GM12878 (cell line): Measurements from ENCODE around the gene KIRREL1. TPM values are rescaled to one million over a fixed set of nuclear protein-coding genes. Genes with fewer than 3 reads are reported as not detected.

Experiments
- ATAC-seq: fragments of 200-7000 bp; cut with Tn5 transposase; 3 replicates; pipeline ENCODE4 v1.9.1; 2020; ENCODE audit warnings: mild to moderate bottlenecking, moderate library complexity
- BruUV-seq: library from RNA; stranded (reverse); fragments of 400-500 nt; replicated peaks from 2 replicates; lab custom pipeline; 2021; lab: Mats Ljungman, UMichigan
- CTCF ChIA-PET: fragments of 300-600 bp; sonication (Branson Sonifier 250); formaldehyde crosslinking; extraction: SDS; loops from one replicate; lab custom pipeline; 2021; ENCODE audit warnings: inconsistent platforms; lab: Yijun Ruan, JAX
- POLR2A ChIA-PET: fragments of 350-600 bp; formaldehyde crosslinking; extraction: SDS; loops from one replicate; lab custom pipeline; 2021; ENCODE audit warnings: inconsistent platforms; lab: Charles Lee
- RAD21 ChIA-PET: fragments of 300-600 bp; sonication (Branson Sonifier 250); formaldehyde crosslinking; loops from one replicate; lab custom pipeline; 2023; ENCODE audit warnings: antibody characterized with exemption; ENCODE audit not compliant: unreplicated experiment; lab: Charles Lee
- SMC1A ChIA-PET: fragments of 300-600 bp; sonication (Branson Sonifier 250); formaldehyde crosslinking; loops from one replicate; lab custom pipeline; 2023; ENCODE audit not compliant: unreplicated experiment, uncharacterized antibody; lab: Charles Lee
- DNase-seq: peaks from one replicate; pipeline ENCODE4 v3.0.0-alpha.2; 2011; ENCODE audit warnings: low read depth, low spot score
- FAIRE-seq: peaks from 3 replicates; lab custom pipeline; 2011; peaks lifted over from hg19 to GRCh38; lab: Jason Lieb, UNC
- H2AFZ ChIP-seq: 2 replicates; pipeline ENCODE4 v1.6.0; 2011; ENCODE audit warnings: low read depth, low read length, control low read depth; ENCODE audit not compliant: control insufficient read depth
- H3K27ac ChIP-seq: 2 replicates; pipeline ENCODE4 v1.5.1; 2011; ENCODE audit warnings: control low read depth; ENCODE audit not compliant: control insufficient read depth, insufficient read depth
- H3K27me3 ChIP-seq, 2 experiments: replicated peaks in 1 of 2; 2 replicates each; pipeline versions ENCODE4 v1.6.0 to v1.6.1; 2011; ENCODE audit warnings: low read length in 1 of 2; ENCODE audit not compliant: control insufficient read depth in 2 of 2, insufficient read depth in 2 of 2
- H3K36me3 ChIP-seq, 2 experiments: 2 replicates each; pipeline ENCODE4 v1.5.1; 2011; ENCODE audit warnings: low read length in 1 of 2; ENCODE audit not compliant: control insufficient read depth in 2 of 2, insufficient read depth in 2 of 2
- H3K4me1 ChIP-seq: 2 replicates; pipeline ENCODE4 v1.6.1; 2011; ENCODE audit warnings: mild to moderate bottlenecking, low read length, moderate library complexity, mixed read lengths; ENCODE audit not compliant: control insufficient read depth, insufficient read depth
- H3K4me2 ChIP-seq: 2 replicates; pipeline ENCODE4 v1.6.0; 2011; ENCODE audit warnings: control low read depth; ENCODE audit not compliant: control insufficient read depth, insufficient read depth
- H3K4me3 ChIP-seq: fragments of 200-600 bp; sonication (generic); 2 replicates; pipeline ENCODE4 v1.5.1; 2016
- H3K79me2 ChIP-seq: 2 replicates; pipeline ENCODE4 v1.6.0; 2011; ENCODE audit warnings: low read length; ENCODE audit not compliant: control insufficient read depth, insufficient read depth
- H3K9ac ChIP-seq: 2 replicates; pipeline ENCODE4 v1.8.0; 2011; ENCODE audit warnings: low read length, control low read depth, mixed read lengths; ENCODE audit not compliant: control insufficient read depth, insufficient read depth
- H3K9me3 ChIP-seq: replicated peaks from 3 replicates; pipeline ENCODE4 v1.5.1; 2011; ENCODE audit warnings: mild to moderate bottlenecking, low read length; ENCODE audit not compliant: control insufficient read depth, insufficient read depth
- H4K20me1 ChIP-seq: 2 replicates; pipeline ENCODE4 v1.6.0; 2011; ENCODE audit not compliant: control insufficient read depth, insufficient read depth
- FOXM1 ChIP-seq: IDR thresholded peaks from 2 replicates; pipeline ENCODE4 v1.6.1; 2012; ENCODE audit warnings: low read depth, mild to moderate bottlenecking, inconsistent platforms, low read length, moderate library complexity
- IRF5 ChIP-seq: fragments of 450-650 bp; IDR thresholded peaks from 2 replicates; pipeline ENCODE4 v1.6.1; 2017; ENCODE audit warnings: borderline replicate concordance
- WGBS: methylation state at CpG from one replicate; pipeline ENCODE4 v1.1.6; 2016; ENCODE audit warnings: low lambda C conversion rate; ENCODE audit not compliant: insufficient replicate concordance, insufficient coverage; ENCODE audit errors: missing lambda C conversion rate; 5-methylcytosine and 5-hydroxymethylcytosine counted together
- in situ Hi-C: fragments of 300-500 bp; cut with MboI; formaldehyde crosslinking; loops from 9 replicates; pipeline ENCODE4 v1.14.3; 2018; ENCODE audit warnings: mixed read lengths
- intact Hi-C: fragments of 100-400 bp; cut with micrococcal nuclease; formaldehyde crosslinking; loops from one replicate; pipeline ENCODE4 v1.14.2; 2022; ENCODE audit not compliant: unreplicated experiment
- polyA plus RNA-seq, 11 experiments: library from polyadenylated mRNA; depleted of rRNA in 4 of 11; unstranded in 6 of 11; stranded (reverse) in 5 of 11; fragments of >200 nt; fragmentation: Nextera tagmentation in 4 of 11; fragmentation: Illumina TruSeq in 1 of 11; extraction: Ambion mirVana in 4 of 11; extraction: Trizol in 1 of 11; gene quantifications; 1 replicate in 1 of 11; 2 replicates in 10 of 11; pipeline versions ENCODE4 v1.2.1 to v1.2.3, GENCODE V29; 2011 to 2016; ENCODE audit warnings: inconsistent platforms in 2 of 11, missing spikeins in 2 of 11, low read depth in 1 of 11
- total RNA-seq, 4 experiments: library from RNA; depleted of rRNA in 3 of 4; stranded (reverse); fragments of >200 nt in 3 of 4; fragmentation: Illumina TruSeq in 1 of 4; extraction: Trizol in 1 of 4; gene quantifications; 2 replicates each; pipeline versions ENCODE4 v1.2.1 to v1.2.3, GENCODE V29; 2013 to 2021
- TF ChIP-seq, protein P1 (sequence below): IDR thresholded peaks from 2 replicates; pipeline ENCODE4 v1.6.1; 2012; ENCODE audit warnings: low read depth, low read length, improper control_type of control experiment

Gene KIRREL1
- total and polyA plus RNA-seq, 10 of the 15 experiments (the other 5 are each of a cell fraction or from before 2014, with no cell fraction given), result 0.15 TPM; not detected in 9

DNA sequence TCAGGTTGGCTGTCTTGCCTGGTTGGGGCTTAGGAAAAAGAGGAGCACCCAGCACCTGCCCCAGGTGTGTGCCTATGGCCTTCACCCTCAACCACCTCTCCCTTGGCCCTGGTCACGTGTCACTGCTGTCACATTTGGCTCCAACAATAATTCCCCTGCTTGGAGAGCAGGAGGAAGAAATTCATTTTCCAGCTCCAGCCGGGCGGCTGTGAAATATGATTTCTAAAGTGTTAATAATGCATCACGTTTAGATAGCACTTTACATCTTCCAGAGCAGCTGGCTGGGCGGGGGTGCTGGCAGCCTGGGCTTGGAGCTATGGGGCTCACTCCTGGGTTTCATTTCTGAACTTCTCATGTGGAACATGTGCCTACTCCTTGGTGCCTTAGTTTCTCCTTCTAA is 63.1 kb downstream of the KIRREL1 start:
- H3K4me2 ChIP-seq, result no peak overlapping the region
- intact Hi-C loops, result no loop called here
- ChIA-PET SMC1A (no interaction called here), CTCF (no interaction called here), POLR2A (no interaction called here)
- H3K27me3 ChIP-seq, result peaks cover 0 to 3% of the 10 kb centered on the region in 2 experiments; a peak in 2 of 4 replicates
- no peak overlapping the region for H2AFZ ChIP-seq
- WGBS, result 16% methylated on average over 5 of the region's 5 CpGs
- ATAC-seq (no peak), DNase-seq (no peak)
- H4K20me1 ChIP-seq, result no peaks in the 10 kb centered on the region; the same call in 1 of the 2 replicates
- H3K4me1 ChIP-seq, result no peaks in the 10 kb centered on the region
- no peak overlapping the region for H3K4me3 ChIP-seq
- in situ Hi-C loops, result no loop called here
- no peak overlapping the region for H3K9ac ChIP-seq
- no peaks in the 10 kb centered on the region for H3K36me3 ChIP-seq
- no peaks in the 10 kb centered on the region for H3K9me3 ChIP-seq
- no peak for TF ChIP-seq FOXM1
- TF ChIP-seq, protein P1, sequence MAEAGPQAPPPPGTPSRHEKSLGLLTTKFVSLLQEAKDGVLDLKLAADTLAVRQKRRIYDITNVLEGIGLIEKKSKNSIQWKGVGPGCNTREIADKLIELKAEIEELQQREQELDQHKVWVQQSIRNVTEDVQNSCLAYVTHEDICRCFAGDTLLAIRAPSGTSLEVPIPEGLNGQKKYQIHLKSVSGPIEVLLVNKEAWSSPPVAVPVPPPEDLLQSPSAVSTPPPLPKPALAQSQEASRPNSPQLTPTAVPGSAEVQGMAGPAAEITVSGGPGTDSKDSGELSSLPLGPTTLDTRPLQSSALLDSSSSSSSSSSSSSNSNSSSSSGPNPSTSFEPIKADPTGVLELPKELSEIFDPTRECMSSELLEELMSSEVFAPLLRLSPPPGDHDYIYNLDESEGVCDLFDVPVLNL, result no peak
- no peak for TF ChIP-seq IRF5
- TF ChIP-seq, all 136 proteins: peak for 0
- no TSS peak for BruUV-seq
- no peak overlapping the region for H3K27ac ChIP-seq
- no peaks in the 10 kb centered on the region for H3K79me2 ChIP-seq
- RAD21 ChIA-PET, result no interaction called here
- FAIRE-seq, result no peak
